Left hindlimb (tissue), 1 donor: ENCODE results near the gene PUS7.
"Not testable (repeated sequence)": the region's sequence is repeated elsewhere in the genome, so short reads cannot be mapped to it uniquely, and the experiment has no call there.

Source experiments
- DNase-seq: peaks from one replicate; pipeline ENCODE4 v3.0.0-alpha.2; 2018

PUS7 gene

DNA sequence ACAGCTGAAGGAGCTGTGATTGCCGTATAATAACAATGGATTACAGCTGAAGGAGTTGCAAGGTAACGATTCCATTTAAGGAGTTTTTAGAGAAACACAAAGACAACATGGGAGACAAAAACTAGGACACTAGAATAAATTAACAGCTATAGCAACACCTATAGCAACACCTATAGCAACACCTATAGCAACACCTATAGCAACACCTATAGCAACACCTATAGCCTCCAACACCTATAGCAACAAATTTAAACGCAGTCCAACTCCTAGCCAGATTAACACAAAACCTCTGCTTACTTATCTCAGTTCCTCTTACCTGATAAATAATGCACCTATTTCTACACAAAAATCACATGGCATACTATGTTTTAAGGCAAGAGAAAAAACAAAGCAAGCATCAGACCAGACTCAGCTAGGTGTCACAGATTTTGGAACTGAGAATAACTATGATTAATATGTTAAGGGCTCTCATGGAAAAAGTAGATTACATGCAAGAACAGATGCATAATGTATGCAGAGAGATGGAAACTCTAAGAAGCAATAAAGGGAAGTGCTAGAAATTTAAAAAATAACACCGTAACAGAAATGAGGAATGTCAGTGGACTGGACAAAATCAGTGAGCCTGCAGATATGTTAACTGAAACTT, 77.6 kb downstream of the PUS7 start:
- DNase-seq: no peak

DNA sequence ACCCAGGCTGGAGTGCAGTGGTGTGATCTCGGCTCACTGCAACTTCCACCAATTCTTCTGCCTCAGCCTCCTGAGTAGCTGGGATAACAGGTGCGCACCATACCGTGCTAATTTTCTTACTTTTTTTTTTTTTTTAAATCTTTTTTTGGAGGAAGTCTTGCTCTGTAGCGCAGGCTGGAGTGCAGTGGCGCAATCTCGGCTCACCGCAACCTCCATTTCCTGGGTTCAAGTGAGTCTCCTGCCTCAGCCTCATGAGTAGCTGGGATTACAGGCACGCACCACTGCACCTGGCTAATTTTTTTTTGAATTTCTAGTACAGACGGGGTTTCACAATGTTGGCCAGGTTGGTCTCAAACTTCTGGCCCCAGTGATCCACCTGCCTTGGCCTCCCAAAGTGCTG, 79.9 kb downstream of the PUS7 start:
- not testable (repeated sequence) for DNase-seq

DNA sequence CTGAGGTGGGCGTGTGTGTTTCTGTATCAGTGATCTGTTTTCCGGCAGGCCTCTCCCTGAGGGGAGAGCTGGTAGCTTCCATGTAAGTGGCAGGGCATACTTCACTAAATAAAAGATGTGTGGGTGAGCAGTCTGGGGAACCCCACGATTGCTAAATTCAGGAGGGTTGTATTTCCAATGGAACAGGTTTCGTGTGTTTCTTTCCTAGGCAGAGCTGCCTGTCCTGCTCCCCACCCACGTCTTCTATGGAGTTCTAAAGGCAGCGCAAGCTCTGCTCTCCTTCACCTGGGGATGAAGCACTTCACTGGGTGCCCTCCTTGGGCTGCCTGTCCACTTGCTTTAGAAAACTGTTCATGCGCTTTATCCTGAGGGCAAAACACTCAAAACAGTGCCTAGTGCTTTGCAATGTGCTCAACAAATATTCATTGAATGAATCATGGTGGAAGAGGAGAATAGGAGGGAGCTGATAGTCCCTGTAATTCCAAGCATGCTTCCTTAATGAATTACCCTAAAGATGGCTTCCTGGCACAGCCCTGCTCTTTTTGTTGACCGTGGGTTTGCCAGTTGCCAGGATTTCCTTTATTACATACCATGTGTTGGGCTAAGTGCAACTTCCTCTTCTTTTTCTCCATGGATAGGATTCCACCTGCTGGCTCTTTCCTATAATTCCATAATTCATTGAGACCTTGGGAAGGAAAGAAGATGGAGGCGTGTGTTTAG, 82.7 kb downstream of the PUS7 start:
- no peak for DNase-seq

DNA sequence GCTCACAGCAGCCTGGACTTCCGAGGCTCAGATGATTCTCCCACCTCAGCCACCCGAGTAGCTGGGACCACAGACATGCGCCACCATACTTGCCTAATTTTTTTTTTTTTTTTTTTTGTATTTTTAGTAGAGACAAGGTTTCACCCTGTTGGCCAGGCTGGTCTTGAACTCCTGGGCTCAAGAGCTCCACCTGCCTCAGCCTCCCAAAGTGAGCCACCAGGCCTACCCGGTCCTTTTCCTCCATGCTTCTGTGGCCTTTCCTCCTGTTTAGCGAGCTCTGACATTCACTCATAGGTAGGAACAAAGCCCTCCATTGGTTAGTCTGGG, 83.3 kb downstream of the PUS7 start:
- no peak for DNase-seq

DNA sequence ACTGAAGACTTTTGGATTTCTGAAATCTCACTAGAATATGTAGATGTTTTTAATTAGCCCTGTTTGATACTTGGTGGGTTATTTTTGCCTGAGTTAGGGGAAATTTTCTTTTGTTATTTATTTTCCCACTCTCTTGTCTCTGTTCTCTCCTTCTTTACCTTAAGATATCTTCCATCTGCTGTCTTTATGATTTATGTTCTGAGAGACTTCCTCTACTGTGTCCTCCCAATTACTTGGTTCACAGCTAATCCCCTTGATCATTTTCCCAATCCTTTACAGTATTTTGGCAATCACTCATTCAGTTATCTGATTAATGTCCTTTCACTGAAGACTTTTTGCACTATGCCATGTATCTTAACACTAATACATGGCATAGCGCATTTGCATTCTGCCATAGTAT, 83.8 kb downstream of the PUS7 start:
- DNase-seq: no peak

DNA sequence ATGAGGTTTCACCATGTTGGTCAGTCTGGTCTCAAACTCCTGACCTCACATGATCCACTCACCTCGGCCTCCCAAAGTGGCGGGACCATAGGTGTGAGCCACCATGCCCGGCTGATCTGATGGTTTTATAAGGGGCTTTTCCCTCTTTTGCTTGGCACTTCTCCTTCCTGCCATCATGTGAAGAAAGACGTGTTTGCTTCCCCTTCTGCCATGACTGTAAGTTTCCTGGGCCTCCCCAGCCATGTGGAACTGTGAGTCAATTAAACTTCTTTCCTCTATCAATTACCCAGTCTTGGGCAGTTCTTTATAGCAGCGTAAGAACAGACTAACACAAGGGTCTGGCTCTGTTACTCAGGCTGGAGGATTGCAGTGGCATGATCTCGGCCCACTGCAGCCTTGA, 84.7 kb downstream of the PUS7 start:
- DNase-seq: not testable (repeated sequence)

DNA sequence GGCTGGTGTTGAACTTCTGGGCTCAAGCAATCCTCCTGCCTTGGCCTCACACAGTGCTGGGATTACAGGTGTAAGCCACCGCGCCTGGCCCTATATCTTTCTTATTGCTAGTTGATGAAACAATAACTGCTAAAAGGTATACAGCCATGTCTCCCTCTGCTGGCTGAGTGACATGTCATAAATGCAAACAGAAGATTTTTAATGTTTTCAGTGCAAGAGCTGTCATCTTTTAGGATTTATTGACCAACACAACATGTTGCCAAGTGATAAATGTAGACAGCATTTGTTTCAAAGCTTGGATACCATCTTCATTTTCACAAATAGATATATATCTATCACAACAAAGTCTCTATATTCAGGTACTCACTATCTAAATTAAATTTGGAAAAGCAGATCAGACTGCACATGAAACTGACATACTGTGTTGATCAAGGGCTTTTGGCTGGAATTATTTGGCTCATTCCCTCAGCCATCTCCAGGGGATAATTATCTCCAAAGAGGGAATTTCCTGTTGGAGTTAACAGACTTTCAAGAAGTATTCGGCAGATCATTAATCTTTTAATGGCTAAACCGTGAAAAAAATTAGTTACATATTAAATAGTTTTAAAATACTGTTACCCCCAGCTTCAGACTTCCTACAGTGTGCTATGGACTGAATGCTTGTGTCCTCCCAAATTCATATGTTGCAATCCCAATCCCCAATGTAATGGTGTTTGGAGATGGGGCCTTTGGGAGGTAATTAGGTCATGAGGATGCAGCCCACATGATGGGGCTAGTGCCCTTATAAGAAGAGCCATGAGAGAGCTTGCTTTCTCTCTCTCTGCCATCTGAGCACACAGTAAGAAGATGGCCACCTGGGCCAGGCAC, 92.1 kb downstream of the PUS7 start:
- DNase-seq: no peak

DNA sequence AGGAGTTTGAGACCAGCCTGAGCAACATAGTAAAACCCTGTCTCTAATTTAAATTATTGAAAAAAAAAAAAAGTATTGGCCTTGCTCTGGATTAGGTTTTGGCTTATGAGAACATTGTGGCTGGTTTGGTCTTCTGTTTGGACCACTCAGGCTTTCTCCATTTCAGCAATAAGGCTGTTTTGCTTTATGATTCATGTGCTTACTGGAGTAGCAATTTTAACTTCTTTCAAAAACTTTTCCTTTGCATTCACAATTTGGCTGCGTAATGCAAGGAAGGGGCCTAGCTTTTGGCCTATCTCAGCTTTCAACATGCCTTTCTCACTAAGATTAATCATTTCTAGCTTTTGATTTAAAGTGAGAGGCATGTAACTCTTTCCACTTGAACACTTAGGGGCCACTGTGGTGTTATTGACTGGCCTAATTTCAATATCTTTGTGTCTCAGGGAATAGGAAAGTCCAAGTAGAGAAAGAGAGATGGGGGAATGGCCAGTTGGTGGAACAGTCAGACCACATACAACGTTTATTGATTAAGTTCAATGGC, 95.4 kb downstream of the PUS7 start:
- no peak for DNase-seq

DNA sequence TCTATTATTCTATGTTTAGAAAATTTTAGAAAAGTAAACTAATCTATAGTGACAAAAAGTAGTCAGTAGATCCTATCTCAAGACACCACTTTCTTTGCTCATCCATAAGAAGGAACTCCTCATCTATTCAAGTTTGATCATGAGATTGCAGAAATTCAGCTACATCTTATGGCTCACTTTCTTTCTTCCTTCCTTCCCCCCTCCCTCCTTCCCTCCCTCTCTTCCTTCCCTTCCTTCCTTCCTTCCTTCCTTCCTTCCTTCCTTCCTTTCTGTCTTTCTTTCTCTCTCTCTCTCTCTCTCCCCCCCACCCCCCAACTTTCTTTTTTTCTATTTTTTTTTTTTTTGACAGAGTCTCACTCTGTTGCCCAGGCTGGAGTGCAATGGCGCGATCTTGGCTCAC, 98.1 kb downstream of the PUS7 start:
- DNase-seq: no peak

DNA sequence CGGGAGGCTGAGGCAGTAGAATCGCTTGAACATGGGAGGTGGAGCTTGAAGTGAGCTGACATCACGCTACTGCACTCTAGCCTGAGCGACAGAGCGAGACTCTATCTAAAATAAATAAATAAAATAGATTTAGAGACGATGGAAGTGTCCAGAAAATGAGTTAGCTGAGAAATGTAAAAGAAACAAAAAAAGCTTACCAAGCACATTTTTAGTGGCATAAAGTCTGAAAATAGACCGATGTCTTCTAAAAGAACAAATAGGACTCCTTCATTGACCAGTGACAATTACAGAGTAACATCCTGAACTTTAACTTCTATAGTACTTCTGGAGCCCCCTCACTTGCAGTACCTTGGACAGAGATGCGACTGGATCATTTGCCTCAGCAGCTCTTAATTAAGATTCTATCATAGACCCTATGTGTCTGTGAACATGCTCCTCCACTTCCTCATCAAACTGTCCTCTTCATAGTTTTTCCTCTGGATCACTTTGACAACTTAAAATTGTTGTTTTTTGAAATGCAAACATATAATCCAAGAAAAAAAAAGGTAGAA, 108.1 kb downstream of the PUS7 start:
- DNase-seq: no peak

DNA sequence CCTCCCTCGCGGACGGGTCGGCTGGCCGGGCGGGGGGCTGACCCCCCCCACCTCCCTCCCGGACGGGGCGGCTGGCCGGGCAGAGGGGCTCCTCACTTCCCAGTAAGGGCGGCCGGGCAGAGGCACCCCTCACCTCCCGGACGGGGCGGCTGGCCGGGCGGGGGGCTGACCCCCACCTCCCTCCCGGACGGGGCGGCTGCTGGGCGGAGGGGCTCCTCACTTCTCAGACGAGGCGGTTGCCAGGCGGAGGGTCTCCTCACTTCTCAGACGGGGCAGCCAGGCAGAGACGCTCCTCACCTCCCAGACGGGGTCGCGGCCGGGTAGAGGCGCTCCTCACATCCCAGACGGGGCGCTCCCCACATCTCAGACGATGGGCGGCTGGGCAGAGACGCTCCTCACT, 111.3 kb downstream of the PUS7 start:
- DNase-seq: not testable (repeated sequence)

DNA sequence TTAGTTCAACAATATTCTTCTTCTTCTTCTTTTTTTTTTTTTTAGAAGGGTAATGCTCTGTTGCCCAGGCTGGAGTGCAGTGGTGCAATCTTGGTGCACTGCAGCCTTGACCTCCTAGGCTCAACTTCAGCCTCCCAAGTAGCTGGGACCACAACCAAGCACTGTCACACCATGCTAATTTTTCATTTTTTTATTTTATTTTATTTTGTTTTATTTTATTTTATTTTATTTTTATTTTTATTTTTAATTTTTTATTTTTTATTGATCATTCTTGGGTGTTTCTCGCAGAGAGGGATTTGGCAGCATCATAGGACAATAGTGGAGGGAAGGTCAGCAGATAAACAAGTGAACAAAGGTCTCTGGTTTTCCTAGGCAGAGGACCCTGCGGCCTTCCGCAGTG, 112.3 kb downstream of the PUS7 start:
- DNase-seq: not testable (repeated sequence)

DNA sequence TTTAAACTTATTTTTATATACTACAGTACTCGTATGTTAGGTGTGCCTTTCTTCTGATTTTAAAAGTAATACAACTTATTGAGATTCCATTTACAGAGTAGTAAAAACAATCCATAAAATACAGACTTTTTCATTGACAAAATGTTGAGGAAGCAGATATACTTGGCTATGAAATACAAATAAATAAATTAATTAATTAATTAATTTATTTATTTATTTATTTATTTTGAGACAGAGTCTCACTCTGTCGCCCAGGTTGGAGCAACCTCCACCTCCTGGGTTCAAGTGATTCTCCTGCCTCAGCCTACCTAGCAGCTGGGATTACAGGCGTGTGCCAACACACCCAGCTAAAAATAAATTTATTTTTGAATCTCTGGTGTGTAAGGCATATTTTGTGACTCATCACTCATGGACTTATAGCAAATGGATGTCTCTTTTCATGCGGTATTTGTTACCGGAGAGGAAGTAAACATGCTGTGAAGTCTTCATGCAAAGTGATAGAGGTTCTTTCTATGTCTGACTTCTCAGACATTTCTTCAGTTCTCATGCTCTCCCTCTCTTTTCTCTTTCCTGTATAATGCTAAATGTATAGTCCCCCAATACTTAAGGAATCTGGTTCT, 113.2 kb downstream of the PUS7 start:
- DNase-seq: no peak
